Right atrium auricular region (tissue), 2 donors: Measurements from ENCODE around the gene SPATA31C1. TPM values are rescaled to one million over a fixed set of nuclear protein-coding genes. Genes with fewer than 3 reads are reported as not detected.
"Not testable (repeated sequence)": the region's sequence is repeated elsewhere in the genome, so short reads cannot be mapped to it uniquely, and the experiment has no call there.

Experiments used
- DNase-seq: peaks from one replicate; pipeline ENCODE4 v3.0.0-alpha.2; 2019; ENCODE audit warnings: low spot score
- H3K27ac ChIP-seq, 2 donors: fragments of 200-600 bp; sonication (generic); 1 replicate in 1 of 2; 2 replicates in 1 of 2; pipeline ENCODE4 v1.5.1; 2016 to 2019
- H3K27me3 ChIP-seq, 2 donors: fragments of 200-600 bp; sonication (generic); one replicate each; pipeline versions ENCODE4 v1.5.1 to v1.6.0; 2017 to 2019
- H3K36me3 ChIP-seq: fragments of 200-600 bp; sonication (generic); one replicate; pipeline ENCODE4 v1.5.1; 2016
- H3K4me1 ChIP-seq, 2 donors: fragments of 200-600 bp; sonication (generic); one replicate each; pipeline versions ENCODE4 v1.5.1 to v1.6.0; 2017 to 2019
- H3K4me3 ChIP-seq, 2 donors: fragments of 200-600 bp; sonication (generic); 1 replicate in 1 of 2; 2 replicates in 1 of 2; pipeline ENCODE4 v1.5.1; 2017 to 2019; ENCODE audit warnings: mild to moderate bottlenecking in 1 of 2, moderate library complexity in 1 of 2
- H3K9me3 ChIP-seq, 2 donors: fragments of 200-600 bp; sonication (generic); one replicate each; pipeline ENCODE4 v1.5.1; 2019
- total RNA-seq, 2 donors: library from RNA; depleted of rRNA; stranded (reverse); fragments of >200 nt; gene quantifications; one replicate each; pipeline ENCODE4 v1.1.0, GENCODE V29; 2016
- TF ChIP-seq, protein P1 (sequence below), 2 donors: fragments of 200-600 bp; sonication (generic); IDR thresholded peaks; one replicate each; pipeline ENCODE4 v1.5.1; 2019; ENCODE audit warnings: antibody characterized with exemption in 2 of 2

SPATA31C1 gene
- total RNA-seq = not detected

DNA sequence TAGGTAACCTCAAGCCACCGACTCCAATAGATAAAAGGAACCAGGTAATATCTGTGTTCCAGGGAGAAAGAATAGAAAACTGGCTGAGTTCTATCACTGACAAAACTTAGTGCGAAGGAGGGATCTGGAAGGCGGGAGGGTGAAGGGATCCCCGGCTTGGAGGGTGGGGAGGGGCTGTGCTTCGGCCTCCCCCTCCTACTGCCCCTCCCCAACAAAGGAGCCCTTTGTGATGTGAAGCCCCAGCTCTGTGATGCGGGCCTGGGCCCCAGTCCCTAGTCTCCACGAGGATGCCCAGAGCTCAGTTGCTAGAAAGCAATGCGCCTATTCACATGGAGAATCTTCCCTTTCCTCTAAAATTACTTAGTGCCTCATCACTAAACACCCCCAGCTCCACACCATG is at the start of gene SPATA31C1:
SPATA31C1 (plus strand) TSS at position 301 of the 400 bp plus-strand sequence.
- not testable (repeated sequence) for H3K9me3 ChIP-seq, H3K27ac ChIP-seq, DNase-seq, H3K36me3 ChIP-seq, H3K27me3 ChIP-seq, H3K4me1 ChIP-seq, H3K4me3 ChIP-seq

DNA sequence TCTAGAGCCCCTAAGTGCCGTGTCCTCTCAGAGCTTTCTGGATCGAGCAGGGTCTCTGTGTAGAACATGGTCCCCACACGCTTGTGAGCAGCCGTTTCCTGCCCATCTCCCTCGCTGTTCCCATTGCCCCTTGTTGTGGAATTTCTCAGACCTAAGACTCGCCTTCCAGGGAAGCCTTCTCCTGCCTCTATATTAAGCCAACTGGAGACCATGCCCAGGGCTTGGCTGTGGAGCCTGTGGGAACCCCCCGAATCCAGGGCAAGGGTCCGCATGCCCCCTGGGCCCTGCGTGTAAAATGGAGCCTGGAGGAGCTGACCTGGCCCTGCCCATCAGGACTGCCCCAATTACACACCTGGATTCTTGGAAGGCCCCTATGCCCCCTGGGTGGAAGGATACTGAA is 49.6 kb upstream of the SPATA31C1 start:
- TF ChIP-seq, protein P1, sequence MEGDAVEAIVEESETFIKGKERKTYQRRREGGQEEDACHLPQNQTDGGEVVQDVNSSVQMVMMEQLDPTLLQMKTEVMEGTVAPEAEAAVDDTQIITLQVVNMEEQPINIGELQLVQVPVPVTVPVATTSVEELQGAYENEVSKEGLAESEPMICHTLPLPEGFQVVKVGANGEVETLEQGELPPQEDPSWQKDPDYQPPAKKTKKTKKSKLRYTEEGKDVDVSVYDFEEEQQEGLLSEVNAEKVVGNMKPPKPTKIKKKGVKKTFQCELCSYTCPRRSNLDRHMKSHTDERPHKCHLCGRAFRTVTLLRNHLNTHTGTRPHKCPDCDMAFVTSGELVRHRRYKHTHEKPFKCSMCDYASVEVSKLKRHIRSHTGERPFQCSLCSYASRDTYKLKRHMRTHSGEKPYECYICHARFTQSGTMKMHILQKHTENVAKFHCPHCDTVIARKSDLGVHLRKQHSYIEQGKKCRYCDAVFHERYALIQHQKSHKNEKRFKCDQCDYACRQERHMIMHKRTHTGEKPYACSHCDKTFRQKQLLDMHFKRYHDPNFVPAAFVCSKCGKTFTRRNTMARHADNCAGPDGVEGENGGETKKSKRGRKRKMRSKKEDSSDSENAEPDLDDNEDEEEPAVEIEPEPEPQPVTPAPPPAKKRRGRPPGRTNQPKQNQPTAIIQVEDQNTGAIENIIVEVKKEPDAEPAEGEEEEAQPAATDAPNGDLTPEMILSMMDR (IDR thresholded peaks at IDR 0.05) = no peak
- H3K9me3 ChIP-seq = no peaks in the 10 kb centered on the region

GRCh38 chr9:87868635-87869034 is 49.1 kb upstream of the SPATA31C1 start:
- Histone ChIP-seq H3K4me1 (no peaks in the 10 kb centered on the region), H3K4me3 (no peak overlapping the region), H3K27ac (no peak overlapping the region), H3K36me3 (no peaks in the 10 kb centered on the region), H3K9me3 (no peaks in the 10 kb centered on the region), H3K27me3 (no peaks in the 10 kb centered on the region)
- DNase-seq = no peak
- TF ChIP-seq, protein P1 (IDR thresholded peaks at IDR 0.05) = no peak

More for the DNA sequence above, 49.6 kb upstream of the SPATA31C1 start:
- no peaks in the 10 kb centered on the region for H3K36me3 ChIP-seq
- H3K27ac ChIP-seq = no peak overlapping the region
- no peak overlapping the region for H3K4me3 ChIP-seq
- no peak for DNase-seq
- no peaks in the 10 kb centered on the region for H3K4me1 ChIP-seq
- H3K27me3 ChIP-seq = no peaks in the 10 kb centered on the region

GRCh38 chr9:87869082-87869481 is 48.7 kb upstream of the SPATA31C1 start:
- no peak overlapping the region for H3K27ac ChIP-seq
- TF ChIP-seq, protein P1 (IDR thresholded peaks at IDR 0.05) = no peak
- H3K9me3 ChIP-seq = no peaks in the 10 kb centered on the region
- no peak overlapping the region for H3K4me3 ChIP-seq
- no peaks in the 10 kb centered on the region for H3K4me1 ChIP-seq
- no peaks in the 10 kb centered on the region for H3K36me3 ChIP-seq
- DNase-seq = no peak
- H3K27me3 ChIP-seq = no peaks in the 10 kb centered on the region

DNA sequence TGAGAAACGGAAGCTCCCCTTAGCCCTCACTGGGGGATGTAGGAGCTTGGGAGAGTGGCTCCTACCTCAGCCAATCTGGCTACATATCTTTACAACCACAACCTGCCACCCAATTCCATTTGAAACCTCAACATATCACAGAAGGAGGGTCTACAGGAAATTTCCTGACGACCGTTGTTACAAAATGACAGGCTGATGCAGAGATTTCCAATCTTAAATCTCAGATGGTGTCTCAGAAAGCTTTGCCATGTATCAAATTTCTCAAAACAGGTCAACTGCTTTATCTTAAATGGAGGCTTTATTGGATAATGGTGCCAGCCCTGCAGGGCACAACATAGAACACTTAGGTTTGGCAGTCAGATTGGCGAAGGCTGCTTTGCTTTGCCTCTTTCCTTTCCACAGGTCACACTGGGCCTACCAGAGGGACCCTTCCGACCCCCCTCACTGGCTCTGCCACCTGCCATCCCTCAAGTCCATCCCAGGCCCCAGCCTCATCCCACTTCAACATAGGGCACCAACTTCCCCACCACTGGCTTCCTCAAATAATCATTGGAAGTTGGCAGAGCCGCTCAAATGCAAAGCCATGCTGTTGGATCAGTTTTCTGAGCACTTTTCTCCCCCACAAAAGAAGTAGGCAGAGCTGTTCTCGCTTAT is 46.2 kb upstream of the SPATA31C1 start:
- no peaks in the 10 kb centered on the region for H3K36me3 ChIP-seq
- no peak for DNase-seq
- TF ChIP-seq, protein P1 (IDR thresholded peaks at IDR 0.05) = no peak
- no peaks in the 10 kb centered on the region for H3K4me1 ChIP-seq
- no peak overlapping the region for H3K27ac ChIP-seq
- no peak overlapping the region for H3K4me3 ChIP-seq
- no peaks in the 10 kb centered on the region for H3K9me3 ChIP-seq
- H3K27me3 ChIP-seq = no peaks in the 10 kb centered on the region

- no peaks in the 10 kb centered on the region for H3K27me3 ChIP-seq
- no peaks in the 10 kb centered on the region for H3K4me1 ChIP-seq
- no peaks in the 10 kb centered on the region for H3K36me3 ChIP-seq
- DNase-seq = peak; percentile 54
- H3K27ac ChIP-seq = no peak overlapping the region
- H3K4me3 ChIP-seq = no peak overlapping the region
- H3K9me3 ChIP-seq = no peaks in the 10 kb centered on the region
- TF ChIP-seq, protein P1 (IDR thresholded peaks at IDR 0.05) = no peak
These were observed 45.6 kb upstream of the SPATA31C1 start for GRCh38 chr9:87872079-87872624.
